ENCODE data around the gene MYO15A.

The MYO15A gene

GRCh38 chr17:18121144-18121910 lies 12.8 kb downstream of the MYO15A start:
- Histone ChIP-seq H3K9me3 (ENCODE audit: insufficient read depth, low read length, severe bottlenecking) (peaks cover 15% of the 10 kb centered on the region), H3K9ac (ENCODE audit: low read depth, low read length) (no peak overlapping the region), H2AFZ (ENCODE audit: low read depth, low read length) (no peak overlapping the region), H3K27me3 (ENCODE audit: insufficient read depth, low read length, poor library complexity) (no peaks in the 10 kb centered on the region), H3K4me3 (ENCODE audit: low read depth in 1 of 2, low read length in 2 of 2) (no peak overlapping the region), H3K4me1 (ENCODE audit: insufficient read depth, low read length) (no peaks in the 10 kb centered on the region), H3K4me2 (ENCODE audit: insufficient read depth, low read length) (no peak overlapping the region), H4K20me1 (ENCODE audit: insufficient read depth, low read length) (no peaks in the 10 kb centered on the region), H3K79me2 (ENCODE audit: insufficient read depth, low read length) (no peaks in the 10 kb centered on the region), H3K27ac (ENCODE audit: low read length) (no peak overlapping the region), H3K36me3 (ENCODE audit: insufficient read depth, low read length) (no peaks in the 10 kb centered on the region)
- DNase-seq (no peak), ATAC-seq (ENCODE audit: insufficient read depth, low read depth) (no peak)
- no peak for TF ChIP-seq CTCF (IDR thresholded peaks at IDR 0.05; ENCODE audit: borderline replicate concordance, extremely low read depth, low read length, poor library complexity, severe bottlenecking)
- no peak for TF ChIP-seq EZH2 (IDR thresholded peaks at IDR 0.05; ENCODE audit: borderline replicate concordance, low read depth, low read length, severe bottlenecking)

DNA sequence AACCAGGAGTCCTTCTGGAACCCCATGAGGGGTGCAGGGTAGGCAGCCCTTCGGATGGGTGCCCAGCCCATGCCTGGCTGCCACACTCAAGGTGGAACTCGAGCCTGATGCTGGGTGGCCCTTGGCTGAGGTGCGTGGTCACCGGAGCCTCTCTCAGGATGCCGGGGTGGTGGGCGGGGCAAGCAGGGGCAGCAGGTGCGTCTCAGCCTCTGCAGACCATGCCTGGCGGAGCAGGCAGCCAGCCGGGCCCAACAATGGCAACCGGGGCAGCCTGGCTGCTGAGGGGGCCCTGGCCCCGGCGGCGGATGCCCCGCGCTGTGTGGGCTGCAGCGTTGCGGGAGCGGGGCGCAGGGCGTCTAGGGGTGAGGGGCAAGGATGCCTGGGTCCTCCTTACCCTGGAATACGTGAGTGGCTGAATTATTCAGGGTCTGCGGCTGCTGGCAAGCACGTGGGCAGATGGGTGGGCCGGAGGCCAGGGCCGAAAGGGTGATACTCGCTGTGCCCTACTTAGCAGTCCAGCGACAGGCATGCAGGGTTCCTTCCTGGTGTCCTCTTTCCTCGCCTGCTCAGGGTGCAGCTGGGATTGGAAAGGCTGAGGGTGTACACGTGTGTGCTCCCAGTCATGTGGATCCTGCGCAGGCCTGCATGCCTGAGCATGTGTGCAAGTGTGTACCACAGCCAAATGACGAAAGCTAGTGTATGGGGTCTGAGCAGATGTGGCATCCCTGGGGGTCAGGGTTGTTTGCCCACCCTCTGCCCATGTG lies 14.6 kb downstream of the MYO15A start:
- Histone ChIP-seq H3K9me3 (ENCODE audit: insufficient read depth, low read length, severe bottlenecking) (peaks cover 15% of the 10 kb centered on the region), H3K27me3 (ENCODE audit: insufficient read depth, low read length, poor library complexity) (no peaks in the 10 kb centered on the region), H3K4me1 (ENCODE audit: insufficient read depth, low read length) (no peaks in the 10 kb centered on the region), H3K79me2 (ENCODE audit: insufficient read depth, low read length) (no peaks in the 10 kb centered on the region), H4K20me1 (ENCODE audit: insufficient read depth, low read length) (no peaks in the 10 kb centered on the region), H2AFZ (ENCODE audit: low read depth, low read length) (no peak overlapping the region), H3K27ac (ENCODE audit: low read length) (no peak overlapping the region), H3K4me2 (ENCODE audit: insufficient read depth, low read length) (no peak overlapping the region), H3K9ac (ENCODE audit: low read depth, low read length) (no peak overlapping the region), H3K36me3 (ENCODE audit: insufficient read depth, low read length) (no peaks in the 10 kb centered on the region), H3K4me3 (ENCODE audit: low read depth in 1 of 2, low read length in 2 of 2) (no peak overlapping the region)
- no peak for DNase-seq
- ATAC-seq (ENCODE audit: insufficient read depth, low read depth): no peak
- TF ChIP-seq EZH2 (IDR thresholded peaks at IDR 0.05; ENCODE audit: borderline replicate concordance, low read depth, low read length, severe bottlenecking) (no peak), CTCF (IDR thresholded peaks at IDR 0.05; ENCODE audit: borderline replicate concordance, extremely low read depth, low read length, poor library complexity, severe bottlenecking) (no peak)

GRCh38 chr17:18124345-18125126 lies 16.0 kb downstream of the MYO15A start:
- Histone ChIP-seq H4K20me1 (ENCODE audit: insufficient read depth, low read length) (no peaks in the 10 kb centered on the region), H3K9me3 (ENCODE audit: insufficient read depth, low read length, severe bottlenecking) (peaks cover 8% of the 10 kb centered on the region), H3K27me3 (ENCODE audit: insufficient read depth, low read length, poor library complexity) (no peaks in the 10 kb centered on the region), H3K9ac (ENCODE audit: low read depth, low read length) (no peak overlapping the region), H3K36me3 (ENCODE audit: insufficient read depth, low read length) (no peaks in the 10 kb centered on the region), H3K4me2 (ENCODE audit: insufficient read depth, low read length) (no peak overlapping the region), H3K27ac (ENCODE audit: low read length) (no peak overlapping the region), H3K4me1 (ENCODE audit: insufficient read depth, low read length) (no peaks in the 10 kb centered on the region), H3K79me2 (ENCODE audit: insufficient read depth, low read length) (no peaks in the 10 kb centered on the region), H3K4me3 (ENCODE audit: low read depth in 1 of 2, low read length in 2 of 2) (no peak overlapping the region), H2AFZ (ENCODE audit: low read depth, low read length) (no peak overlapping the region)
- no peak for ATAC-seq (ENCODE audit: insufficient read depth, low read depth)
- no peak for TF ChIP-seq CTCF (IDR thresholded peaks at IDR 0.05; ENCODE audit: borderline replicate concordance, extremely low read depth, low read length, poor library complexity, severe bottlenecking)
- no peak for DNase-seq
